Stimulated activated CD8-positive, alpha-beta memory T cell treated with anti-CD3 and anti-CD28 coated beads, Interleukin-12 subunit alpha, Interleukin-12 subunit beta, amount 100 ng/mL, for 24 hours (primary cell): Measurements from ENCODE around the gene TOR1AIP2.

Experiments
- DNase-seq: peaks from one replicate; pipeline ENCODE4 v3.0.0-alpha.2; 2020; ENCODE audit errors: extremely low read depth

The TOR1AIP2 gene

DNA sequence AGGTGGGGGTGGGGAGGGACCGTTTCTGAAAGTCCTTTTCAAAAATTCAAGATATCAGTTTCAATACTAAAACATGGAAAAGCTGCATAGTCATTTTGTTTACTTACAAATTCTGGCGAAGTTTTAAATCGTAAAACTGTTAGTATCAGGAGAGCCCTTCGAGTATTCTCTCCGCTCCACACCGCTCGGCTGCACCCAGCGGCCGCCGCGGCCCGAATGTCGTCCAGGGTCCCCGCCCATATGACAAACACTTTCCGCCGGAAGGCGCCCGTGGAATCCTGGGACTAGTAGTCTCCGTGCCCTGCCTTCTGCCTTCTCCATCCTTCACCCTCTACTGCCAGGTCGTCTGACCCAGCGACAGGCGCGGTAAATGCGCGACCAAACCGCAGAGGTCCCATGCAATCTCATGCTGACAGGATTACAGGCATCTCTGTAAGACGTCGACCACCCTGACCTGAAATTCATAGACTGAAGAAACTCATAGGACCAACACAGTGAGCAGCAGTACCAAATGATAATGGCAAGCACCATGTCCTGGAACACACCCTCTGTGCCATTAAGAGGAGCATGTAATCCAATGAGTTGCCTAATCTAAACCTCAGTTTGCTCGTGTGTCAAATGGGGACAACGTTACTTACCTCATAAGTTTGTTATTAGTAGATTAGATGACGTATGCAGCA, at the start of gene TOR1AIP2:
Gene TOR1AIP2 (minus strand): TSS at position 218 of the 680 bp plus-strand sequence. CDS start 25,138 bp downstream, outside the sequence.
- peak; percentile 75 for DNase-seq

DNA sequence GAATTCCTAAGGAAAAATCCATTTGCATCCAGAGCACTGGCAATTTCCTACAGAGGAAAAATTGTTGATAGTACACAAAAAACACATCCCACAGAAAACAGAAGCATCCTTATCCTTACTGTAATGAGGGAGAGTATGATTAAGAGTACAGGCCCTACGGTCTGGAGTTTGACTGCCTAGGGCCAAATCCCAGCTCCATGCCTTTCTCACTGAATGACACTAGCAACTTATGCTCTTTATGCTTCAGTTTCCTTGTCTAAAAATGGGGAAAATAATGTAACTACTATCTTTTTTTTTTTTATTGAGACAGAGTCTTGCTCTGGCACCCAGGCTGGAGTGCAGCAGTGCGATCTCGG, 49.2 kb upstream of the TOR1AIP2 start:
- no peak for DNase-seq

DNA sequence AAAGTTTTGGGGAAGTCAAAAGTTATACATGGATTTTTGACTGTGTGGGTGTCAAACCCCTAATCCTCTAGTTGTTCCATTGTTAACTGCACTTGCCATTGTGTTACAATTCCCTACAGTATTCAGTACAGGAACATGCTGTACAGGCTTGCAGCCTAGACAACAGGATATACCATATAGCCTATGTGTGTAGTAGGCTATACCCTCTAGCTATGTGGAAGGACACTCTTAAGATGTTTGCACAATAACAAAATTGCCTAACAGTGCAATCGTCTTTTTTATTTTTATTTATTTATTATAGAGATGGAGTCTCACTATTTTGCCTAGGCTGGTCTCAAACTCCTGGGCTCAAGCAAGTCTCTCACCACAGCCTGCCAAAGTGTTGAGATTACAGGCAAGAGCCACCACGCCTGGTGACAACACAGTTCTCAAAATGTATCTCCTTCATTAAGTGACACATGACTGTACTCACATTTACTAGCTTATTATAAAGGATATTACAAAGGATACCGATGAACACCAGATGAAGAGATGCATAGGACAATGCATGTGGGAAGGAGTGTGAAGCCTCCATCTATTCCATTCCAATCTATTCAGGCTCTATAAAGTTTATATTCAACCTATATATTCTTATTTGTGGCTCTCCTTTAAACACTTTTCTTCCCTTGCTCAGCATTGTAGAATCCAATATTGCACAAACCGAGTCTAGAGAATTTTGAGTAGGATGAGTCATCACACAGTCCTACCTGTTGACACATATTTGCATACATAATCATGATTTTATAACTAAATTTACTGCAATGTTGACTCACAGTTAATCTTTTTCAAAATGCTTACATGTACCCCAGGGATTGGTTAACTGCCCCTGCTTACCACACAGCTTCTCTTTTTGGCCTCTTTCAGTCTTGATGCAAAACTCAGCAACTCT, 48.6 kb upstream of the TOR1AIP2 start:
- DNase-seq: no peak

DNA sequence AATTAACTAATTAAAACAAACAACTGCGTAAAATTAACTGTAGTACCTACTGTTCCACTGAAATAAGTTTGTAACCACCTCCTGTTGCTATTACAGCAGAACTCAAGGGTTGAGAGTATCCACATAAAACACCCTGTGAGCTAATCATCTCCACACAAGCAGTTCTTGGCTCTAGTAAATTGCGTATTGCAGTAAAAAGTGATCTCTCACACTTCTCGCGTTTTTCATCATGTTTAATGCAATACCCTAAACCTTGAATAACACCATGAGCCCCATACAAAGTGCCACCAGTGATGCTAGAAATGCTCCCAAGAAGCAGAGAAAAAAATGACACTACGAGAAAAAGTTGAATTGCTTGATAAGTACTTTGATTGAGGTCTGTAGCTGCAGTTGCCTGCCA, 47.7 kb upstream of the TOR1AIP2 start:
- no peak for DNase-seq

DNA sequence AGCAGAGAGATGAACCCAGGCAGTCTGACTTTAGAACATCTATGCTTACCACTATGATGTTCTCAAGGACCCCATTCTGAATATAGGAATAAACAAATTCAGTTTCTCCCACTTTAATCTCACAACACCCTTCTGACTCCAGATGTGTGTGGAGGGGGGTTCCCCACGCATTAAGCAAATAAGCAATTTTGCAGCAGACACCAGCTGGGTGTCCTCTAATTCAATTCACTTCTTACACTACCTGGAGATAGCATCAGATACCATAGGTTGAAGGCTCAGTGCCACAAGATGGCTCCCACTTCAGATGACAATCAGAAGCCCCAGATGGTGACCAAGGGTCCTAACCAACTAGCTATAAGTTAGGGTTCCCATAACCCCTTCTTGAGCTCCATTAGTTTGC, 46.7 kb upstream of the TOR1AIP2 start:
- DNase-seq: no peak

DNA sequence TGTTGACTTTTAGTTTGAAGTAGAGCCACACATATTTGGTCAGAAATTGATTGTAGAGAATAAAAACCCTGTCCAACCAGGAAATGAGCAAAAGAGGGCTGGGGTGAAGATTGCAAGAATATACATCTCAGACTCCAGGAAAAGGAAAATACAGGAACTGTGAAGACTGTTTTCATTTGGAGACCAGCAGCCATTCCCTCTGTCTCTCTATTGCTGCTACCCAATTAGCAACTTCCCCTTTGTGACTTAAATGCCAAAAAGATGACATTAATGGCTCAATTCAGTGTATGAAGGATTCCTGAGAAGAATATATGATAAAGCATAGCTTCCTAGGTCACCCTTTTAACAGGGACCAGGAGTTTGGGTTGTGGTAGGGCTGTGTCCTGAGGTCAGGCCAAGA, 45.4 kb upstream of the TOR1AIP2 start:
- no peak for DNase-seq

DNA sequence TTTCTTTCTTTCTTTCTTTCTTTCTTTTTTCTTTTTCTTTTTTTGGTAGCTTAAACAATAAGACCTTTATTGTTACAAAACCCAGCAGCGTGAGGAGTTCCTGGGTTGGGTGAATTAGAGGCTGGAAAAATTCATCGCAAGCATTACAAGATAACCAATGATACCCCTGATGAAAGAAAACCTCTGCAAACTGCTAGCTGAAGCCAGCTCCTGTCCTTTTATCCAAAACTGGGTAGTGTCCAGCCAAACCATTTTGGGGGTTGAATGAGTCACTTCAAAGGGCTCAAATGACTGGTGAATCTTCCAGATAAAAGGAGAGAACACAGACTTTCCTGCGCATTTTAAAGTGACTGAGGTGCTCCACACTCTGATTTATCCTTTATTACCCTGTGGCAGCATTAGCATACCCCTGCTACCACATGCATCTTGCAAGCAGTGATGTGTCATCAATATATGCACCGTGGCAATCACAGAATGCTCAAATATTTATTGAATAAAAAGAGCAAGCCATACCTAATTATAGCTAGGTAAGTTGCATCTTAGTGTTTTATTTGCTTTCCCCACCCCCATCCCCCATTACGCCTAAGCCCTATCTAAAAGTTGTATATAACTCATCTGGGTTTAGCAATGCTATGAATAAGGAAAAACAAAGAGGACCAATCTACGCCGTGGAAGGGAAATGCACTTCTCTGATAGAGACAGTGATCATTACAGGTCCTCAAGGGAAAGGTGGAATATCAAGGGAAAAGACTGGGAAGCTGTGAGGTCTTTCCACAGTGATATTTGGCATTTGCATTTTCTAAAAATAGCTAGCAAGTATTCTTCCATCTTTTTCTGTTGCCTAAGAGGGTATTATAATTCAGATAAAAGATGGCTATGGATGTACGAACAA, 44.6 kb upstream of the TOR1AIP2 start:
- DNase-seq: no peak

DNA sequence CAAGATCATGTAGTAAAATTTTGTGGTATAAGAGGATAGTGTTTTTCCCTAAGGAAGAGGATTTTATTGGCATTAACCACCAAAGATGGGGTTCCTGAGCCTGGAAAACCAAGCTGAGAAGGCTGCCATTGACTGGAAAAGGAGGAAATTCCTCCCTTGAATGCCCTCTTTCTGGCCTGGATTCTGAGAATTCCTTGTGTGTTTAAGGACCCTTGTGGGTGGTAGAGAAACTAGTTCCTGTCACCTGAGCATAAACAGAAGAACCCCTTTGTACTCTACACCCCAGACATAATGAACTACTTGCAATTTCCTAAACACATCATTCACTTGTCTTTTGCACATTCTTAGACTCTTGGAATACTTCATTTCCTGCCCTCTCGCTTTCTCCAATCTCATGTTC, 43.9 kb upstream of the TOR1AIP2 start:
- DNase-seq: no peak

DNA sequence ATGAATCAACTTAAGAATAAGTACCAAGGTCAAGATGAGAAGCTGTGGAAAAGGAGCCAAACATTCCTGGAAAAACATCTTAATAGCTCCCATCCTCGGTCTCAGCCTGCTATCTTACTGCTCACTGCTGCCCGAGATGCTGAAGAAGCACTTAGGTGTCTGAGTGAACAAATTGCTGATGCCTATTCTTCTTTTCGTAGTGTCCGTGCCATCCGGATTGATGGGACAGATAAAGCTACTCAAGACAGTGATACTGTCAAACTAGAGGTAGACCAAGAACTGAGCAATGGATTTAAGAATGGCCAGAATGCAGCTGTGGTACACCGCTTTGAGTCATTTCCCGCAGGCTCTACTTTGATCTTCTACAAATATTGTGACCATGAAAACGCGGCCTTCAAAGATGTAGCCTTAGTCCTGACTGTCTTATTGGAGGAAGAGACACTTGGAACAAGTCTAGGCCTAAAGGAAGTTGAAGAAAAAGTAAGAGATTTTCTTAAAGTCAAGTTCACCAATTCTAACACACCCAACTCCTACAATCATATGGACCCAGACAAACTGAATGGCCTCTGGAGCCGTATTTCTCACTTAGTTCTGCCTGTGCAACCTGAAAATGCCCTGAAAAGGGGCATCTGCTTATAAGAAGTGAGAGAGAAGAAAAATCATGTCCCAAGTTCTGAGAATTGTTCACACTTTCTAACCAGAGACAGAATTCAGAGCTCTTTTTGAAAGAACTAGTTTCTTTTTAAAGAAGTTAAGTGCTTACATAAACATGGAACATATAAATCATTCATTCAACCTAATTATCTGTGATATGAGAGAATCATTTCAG, 40.2 kb upstream of the TOR1AIP2 start:
- DNase-seq: no peak

DNA sequence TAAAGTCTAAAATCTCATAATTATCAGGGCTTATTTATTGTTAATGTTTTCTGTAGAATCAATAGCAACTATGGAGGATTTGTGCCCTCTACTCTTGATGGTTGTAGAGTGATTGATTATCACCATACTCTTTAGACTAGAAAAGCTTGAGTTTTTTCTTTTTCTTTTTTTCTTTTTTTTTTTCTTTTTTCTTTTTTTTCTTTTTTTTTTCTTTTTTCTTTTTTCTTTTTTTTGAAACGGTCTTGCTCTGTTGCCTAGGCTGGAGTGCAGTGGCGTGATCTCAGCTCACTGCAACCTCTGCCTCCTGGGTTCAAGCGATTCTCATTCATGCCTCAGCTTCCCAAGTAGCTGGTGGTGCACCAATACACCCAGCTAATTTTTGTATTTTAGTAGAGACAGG, 34.2 kb upstream of the TOR1AIP2 start:
- no peak for DNase-seq

DNA sequence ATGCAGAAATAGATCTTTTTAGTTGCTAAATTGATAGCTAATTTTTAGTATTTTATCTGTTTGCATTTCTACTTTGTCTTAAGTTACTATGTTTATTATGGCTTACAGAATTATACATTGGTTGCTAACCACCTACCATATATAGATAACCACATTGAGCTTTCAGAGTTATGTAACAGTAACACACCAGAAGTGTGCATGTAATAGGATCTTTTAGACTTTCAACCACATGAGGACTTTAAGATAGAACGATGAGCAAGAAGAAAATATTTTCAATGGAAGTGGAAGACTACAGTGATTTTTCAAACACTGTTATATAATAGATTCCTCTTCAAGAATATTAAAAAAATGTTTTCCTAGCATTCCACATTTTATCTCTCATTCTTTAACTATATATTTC, 33.3 kb upstream of the TOR1AIP2 start:
- no peak for DNase-seq

DNA sequence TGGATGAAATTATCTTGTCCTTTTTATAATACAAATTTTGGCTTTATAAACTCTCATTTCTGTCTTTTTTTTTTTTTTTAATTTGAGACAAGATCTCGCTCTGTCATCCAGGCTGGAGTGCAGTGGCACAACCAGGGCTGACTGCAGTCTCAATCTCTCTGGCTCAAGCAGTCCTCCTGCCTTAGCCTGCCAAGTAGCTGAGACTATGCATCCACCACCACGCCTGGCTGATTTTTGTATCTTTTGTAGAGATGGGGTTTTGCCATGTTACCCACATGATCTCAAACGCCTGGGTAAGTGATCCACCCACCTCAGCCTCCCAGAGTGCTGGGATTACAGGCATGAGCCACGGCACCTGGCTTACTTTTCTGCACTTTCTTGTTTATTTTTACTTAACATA, 12.0 kb upstream of the TOR1AIP2 start:
- DNase-seq: no peak

DNA sequence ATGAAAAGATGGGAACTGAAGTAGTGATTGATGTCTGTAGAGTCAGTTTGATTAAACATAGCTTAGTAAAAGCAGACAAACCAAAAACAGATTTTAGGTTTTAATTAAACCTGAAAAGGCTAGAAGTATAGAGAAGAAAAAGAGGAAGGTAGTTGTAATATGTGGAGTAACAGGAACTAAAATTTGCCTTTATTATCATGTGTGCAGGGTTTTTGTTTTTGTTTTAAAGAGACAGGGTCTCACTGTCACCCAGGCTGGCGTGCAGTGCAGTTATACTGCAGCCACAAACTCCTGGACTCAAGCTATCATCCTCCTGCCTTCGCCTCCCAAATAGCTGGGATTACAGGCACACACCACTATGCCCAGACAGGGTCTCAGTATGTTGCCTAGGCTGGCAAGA, 10.5 kb upstream of the TOR1AIP2 start:
- no peak for DNase-seq

DNA sequence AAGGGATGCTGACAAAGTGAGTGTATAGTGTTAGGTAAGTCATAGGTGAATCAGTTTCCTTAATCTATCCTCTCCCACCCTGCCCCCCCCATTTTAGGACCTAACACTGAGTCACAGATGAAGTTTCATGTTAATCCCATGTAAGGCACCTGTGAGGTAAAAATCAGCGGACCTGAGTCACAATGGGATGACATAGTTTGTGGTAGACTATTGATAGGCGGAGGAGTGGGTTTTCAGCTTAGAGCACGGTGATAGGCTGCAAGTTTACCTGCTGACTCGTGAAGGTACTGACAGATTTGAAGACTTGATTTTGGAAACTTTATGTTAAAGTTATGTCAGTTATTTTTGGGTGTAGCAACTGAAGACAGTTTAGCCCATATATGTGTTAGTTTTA, 6.1 kb upstream of the TOR1AIP2 start:
- DNase-seq: peak; percentile 19

DNA sequence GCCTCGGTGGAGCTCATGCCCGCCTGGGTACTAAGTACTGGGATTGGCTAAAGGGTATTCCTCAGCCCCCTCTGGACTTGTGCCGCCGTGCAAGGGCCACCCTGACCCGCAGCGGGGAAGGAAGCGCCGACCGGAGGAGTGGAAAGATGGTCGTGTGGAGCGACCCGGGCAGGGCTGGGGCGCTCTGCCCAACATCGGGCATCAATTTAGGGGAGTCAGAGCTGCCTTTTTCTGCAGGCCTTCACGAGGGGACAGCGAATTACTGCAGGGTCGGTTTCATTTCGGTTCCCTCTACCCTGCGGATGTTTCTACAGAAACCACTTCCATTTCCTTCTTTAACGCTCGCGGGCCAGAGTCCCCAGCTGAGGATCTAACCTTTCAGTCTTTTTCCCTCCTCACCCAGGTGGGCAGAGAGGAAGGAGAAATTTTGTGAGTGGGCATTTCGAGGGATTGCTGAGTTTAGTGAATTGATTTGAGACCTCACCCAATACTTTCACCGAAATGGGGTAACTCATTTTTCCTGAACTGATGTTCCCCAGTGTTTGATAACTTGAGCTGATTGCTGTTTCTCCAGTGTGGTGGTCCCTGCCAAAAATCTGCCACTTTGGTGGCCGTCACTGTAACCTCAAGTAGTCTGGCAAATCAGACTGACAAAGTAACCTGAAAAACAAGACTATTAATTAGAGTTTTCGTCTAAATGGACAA, 5.6 kb upstream of the TOR1AIP2 start:
- no peak for DNase-seq

DNA sequence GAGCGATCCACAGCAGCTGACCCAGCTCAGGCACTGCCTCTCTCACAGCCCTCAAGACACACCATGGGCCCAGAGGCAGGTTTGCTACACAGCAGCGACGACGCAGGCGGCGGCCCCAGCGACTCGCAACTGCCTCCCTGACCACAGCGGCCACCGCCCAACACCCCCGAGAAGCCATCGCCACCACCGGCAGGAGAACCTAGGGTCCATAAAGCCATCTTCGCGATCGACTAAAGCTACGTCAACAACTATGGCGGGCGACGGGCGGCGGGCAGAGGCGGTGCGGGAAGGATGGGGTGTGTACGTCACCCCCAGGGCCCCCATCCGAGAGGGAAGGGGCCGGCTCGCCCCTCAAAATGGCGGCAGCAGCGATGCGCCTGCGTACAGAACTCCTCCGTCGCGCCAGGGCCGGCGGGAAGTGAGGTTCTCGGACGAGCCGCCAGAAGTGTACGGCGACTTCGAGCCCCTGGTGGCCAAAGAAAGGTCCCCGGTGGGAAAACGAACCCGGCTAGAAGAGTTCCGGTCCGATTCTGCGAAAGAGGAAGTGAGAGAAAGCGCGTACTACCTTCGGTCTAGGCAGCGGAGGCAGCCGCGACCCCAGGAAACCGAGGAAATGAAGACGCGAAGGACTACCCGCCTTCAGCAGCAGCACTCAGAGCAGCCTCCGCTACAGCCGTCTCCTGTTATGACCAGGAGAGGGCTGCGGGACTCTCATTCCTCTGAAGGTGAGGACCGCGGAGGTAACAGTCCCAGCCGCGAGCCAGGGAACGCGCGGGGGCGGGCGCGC, 4.8 kb upstream of the TOR1AIP2 start, which contains the start of gene TOR1AIP1:
Gene TOR1AIP1 (plus strand): TSS at position 33 of the 787 bp plus-strand sequence. CDS start 218 bp downstream, at position 251.
- peak; percentile 97 for DNase-seq

DNA sequence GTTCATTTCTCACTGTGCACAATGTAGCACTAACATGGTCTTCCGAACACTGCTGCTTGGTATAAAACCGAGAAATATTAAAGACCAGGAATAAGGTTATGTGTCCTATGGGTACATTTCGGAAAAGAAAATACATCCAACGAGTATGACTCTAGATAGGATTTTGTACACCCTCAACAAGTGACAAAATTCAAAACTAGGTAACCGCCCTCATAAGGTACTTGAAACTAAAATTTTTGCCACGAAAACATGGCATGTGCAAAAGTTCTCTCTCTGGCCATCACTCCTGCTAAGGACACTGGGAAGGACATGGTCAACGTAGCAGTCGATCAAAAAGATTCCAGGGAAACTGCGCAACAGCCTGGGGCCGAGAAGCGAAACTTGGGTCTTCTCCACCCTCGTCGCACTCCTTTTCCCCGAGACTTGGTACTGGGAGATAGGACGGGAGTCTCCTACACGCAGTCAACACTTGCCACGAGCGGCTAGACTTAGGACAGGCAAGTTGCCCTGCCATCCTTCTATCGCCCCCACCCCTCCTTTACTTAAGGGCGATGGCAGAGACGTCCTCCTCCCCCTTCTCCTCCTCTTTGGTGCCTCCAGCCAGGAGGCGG, 4.1 kb upstream of the TOR1AIP2 start:
- DNase-seq: no peak

DNA sequence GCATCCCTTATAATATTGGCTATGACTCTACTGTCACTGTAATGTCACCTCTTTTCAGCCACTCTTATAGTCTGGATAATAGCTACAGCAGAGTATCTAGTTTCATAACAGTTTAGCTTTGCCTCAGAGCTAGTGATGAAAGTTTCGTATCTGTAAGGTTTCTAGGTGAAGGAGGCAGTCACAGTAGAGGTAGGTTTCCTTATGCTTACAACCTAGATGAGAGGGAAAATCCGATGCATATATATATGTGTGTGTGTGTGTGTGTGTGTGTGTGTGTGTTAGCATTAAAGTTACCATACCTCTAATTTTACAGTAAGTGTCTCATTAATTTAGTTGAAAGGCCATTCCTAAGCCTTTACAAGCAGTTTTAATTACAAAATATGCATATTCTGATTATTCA, 2.2 kb upstream of the TOR1AIP2 start:
- no peak for DNase-seq

DNA sequence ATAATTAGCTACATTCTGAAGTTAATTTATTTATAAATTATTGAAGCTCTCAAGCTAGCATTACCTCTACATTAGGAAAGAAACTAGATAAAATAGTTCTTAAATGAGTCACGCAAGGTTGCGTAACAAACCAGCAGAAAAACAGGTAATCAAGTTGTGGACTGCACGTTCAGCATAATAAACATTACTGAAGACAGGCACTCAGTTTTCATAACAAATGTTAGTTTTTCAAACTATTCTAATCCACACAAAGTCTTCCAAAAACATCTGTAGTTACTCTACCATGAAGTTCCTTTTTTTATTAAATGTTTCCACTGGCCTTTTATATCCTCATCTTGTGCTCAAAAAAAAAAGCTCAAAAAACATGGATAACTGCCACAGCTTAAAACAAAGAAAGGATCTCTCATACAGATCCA, 1.3 kb downstream of the TOR1AIP2 start:
- DNase-seq: no peak
